ENCODE measurements around the gene EPDR1. TPM values are rescaled to one million over a fixed set of nuclear protein-coding genes. Genes with fewer than 3 reads are reported as not detected.

Gene EPDR1
- total RNA-seq, 1 experiment from 2014 or later = 5.3 TPM

DNA sequence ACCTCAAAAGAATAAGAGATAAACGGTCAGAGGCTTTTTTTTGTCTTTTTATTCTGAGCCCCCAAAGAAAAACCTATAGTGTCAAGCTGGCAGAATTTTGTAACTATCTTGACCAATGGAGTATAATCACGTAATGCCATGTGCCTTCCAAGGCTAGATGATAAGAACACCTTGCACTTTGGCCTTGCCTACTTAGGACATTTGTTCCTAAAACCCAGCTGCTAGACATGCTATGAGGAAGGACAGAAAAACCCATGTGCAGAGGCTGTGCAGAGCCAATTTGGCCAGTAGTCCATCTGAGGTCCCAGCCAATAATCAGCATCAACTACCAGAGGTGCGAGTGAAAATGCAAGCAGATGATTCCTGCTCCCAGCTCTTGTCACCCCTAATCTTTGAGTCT, 69.9 kb downstream of the EPDR1 start:
- Mint-ChIP-seq H3K27ac (no peak overlapping the region), H3K4me3 (no peak overlapping the region), H3K9me3 (peaks cover 0 to 3% of the 10 kb centered on the region in 2 experiments; a peak in 1 of 5 replicates), H3K27me3 (ENCODE audit: low read depth) (peaks cover 24% of the 10 kb centered on the region), H3K36me3 (ENCODE audit: insufficient read depth in 1 of 3, low read depth in 3 of 3) (no peaks in the 10 kb centered on the region; a peak in 1 of 7 replicates), H3K4me1 (peaks cover 15 to 21% of the 10 kb centered on the region in 2 experiments)
- no peak overlapping the region for H3T11ph ChIP-seq (ENCODE audit: low read length)
- DNase-seq = no peak
- H3K4ac ChIP-seq (ENCODE audit: low read depth, low read length) = no peak overlapping the region
- no peak overlapping the region for H2BK12ac ChIP-seq (ENCODE audit: insufficient read length, low read depth, low read length)
- H4K8ac ChIP-seq (replicated peaks; ENCODE audit: insufficient read length, low read depth, low read length) = no peak overlapping the region
- no peak overlapping the region for H3K23ac ChIP-seq (ENCODE audit: insufficient read length, low read depth, low read length)
- no peak overlapping the region for H4K5ac ChIP-seq (ENCODE audit: insufficient read length, low read depth, low read length)
- H2BK5ac ChIP-seq (ENCODE audit: insufficient read length, low read length) = no peak overlapping the region
- no peak overlapping the region for H3K14ac ChIP-seq (ENCODE audit: insufficient read depth, low read length)
- H3K56ac ChIP-seq (ENCODE audit: insufficient read length, low read depth, low read length) = no peak overlapping the region
- TF ChIP-seq, protein P1, sequence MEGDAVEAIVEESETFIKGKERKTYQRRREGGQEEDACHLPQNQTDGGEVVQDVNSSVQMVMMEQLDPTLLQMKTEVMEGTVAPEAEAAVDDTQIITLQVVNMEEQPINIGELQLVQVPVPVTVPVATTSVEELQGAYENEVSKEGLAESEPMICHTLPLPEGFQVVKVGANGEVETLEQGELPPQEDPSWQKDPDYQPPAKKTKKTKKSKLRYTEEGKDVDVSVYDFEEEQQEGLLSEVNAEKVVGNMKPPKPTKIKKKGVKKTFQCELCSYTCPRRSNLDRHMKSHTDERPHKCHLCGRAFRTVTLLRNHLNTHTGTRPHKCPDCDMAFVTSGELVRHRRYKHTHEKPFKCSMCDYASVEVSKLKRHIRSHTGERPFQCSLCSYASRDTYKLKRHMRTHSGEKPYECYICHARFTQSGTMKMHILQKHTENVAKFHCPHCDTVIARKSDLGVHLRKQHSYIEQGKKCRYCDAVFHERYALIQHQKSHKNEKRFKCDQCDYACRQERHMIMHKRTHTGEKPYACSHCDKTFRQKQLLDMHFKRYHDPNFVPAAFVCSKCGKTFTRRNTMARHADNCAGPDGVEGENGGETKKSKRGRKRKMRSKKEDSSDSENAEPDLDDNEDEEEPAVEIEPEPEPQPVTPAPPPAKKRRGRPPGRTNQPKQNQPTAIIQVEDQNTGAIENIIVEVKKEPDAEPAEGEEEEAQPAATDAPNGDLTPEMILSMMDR (conservative IDR thresholded peaks at IDR 0.05) = no peak
- no peaks in the 10 kb centered on the region for H3K23me2 ChIP-seq (ENCODE audit: insufficient read length, low read depth, low read length, poor library complexity, severe bottlenecking)
- H2AFZ ChIP-seq (ENCODE audit: low read length) = no peak overlapping the region
- H3K27ac ChIP-seq (ENCODE audit: insufficient read length, low read depth, low read length) = no peak overlapping the region
- H2AK5ac ChIP-seq (ENCODE audit: insufficient read length, low read length) = no peak overlapping the region
- no CpG with 5 or more reads among the region's 3 CpGs for WGBS (ENCODE audit: extremely low coverage, insufficient read length, low lambda C conversion rate)
- no peak overlapping the region for H2BK15ac ChIP-seq (ENCODE audit: low read depth, low read length)
- no peaks in the 10 kb centered on the region for H3K79me1 ChIP-seq (ENCODE audit: insufficient read depth, low read depth, low read length, poor library complexity, severe bottlenecking)
- no peaks in the 10 kb centered on the region for H4K20me1 ChIP-seq (ENCODE audit: control insufficient read depth, insufficient read depth, insufficient read length)
- H3K79me2 ChIP-seq (ENCODE audit: insufficient read depth, low read length) = no peaks in the 10 kb centered on the region
- peaks cover 5% of the 10 kb centered on the region for H3K4me1 ChIP-seq (ENCODE audit: insufficient read depth, low read length)
- H3K27me3 ChIP-seq (ENCODE audit: insufficient read depth, low read length) = no peaks in the 10 kb centered on the region; the same call in 1 of the 2 replicates
- no peak overlapping the region for H3K18ac ChIP-seq (ENCODE audit: insufficient read length, low read depth, low read length)
- no peak overlapping the region for H4K91ac ChIP-seq (ENCODE audit: insufficient read length, low read depth, low read length)
- no peak overlapping the region for H2BK120ac ChIP-seq (ENCODE audit: low read depth, low read length, poor library complexity, severe bottlenecking)
- no peak overlapping the region for H3K9ac ChIP-seq (ENCODE audit: extremely low read depth, insufficient read length, low read length)
- H3K9me3 ChIP-seq (ENCODE audit: control insufficient read depth, low read depth, low read length) = no peaks in the 10 kb centered on the region
- no peak overlapping the region for H2BK20ac ChIP-seq (ENCODE audit: low read depth, low read length, poor library complexity, severe bottlenecking)
- H3K4me2 ChIP-seq (ENCODE audit: insufficient read depth, insufficient read length, low read length) = no peak overlapping the region

Data from H9 (cell line).